Measurements from ENCODE around the gene TMEM131L. TPM values are rescaled to one million over a fixed set of nuclear protein-coding genes. Genes with fewer than 3 reads are reported as not detected.
"Not testable (repeated sequence)": the region's sequence is repeated elsewhere in the genome, so short reads cannot be mapped to it uniquely, and the experiment has no call there.

Gene TMEM131L
- total and polyA plus RNA-seq, 5 donors = 4.6 to 13.3 (median 10.0) TPM

DNA sequence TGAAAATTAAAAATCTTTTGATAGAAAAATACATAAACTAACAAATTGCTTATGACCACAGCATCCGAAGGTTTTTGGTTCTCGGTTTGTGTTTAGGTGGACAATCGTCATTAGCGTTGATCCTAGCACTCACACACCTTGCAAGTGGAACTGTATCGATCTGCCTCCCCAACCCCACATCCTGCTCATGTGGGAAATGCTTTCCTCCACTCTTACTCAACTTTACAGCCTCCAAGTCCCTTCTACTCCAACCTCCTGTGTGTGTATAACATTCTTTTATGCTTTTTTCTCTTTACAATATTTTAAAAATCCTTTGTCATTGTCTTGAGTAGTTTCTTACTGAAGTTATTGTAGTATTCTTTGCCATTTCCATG lies 15.6 kb upstream of the TMEM131L start:
- intact Hi-C loops (cut with DNase I) = loop anchor here in 1 of 4 donors (10.0 kb wide), 1 partner anchor 106 kb away; the partner anchor contains the start of gene MND1
- Histone ChIP-seq H3K4me1 (ENCODE audit: control insufficient read depth, insufficient read depth, low read length) (no peaks in the 10 kb centered on the region), H3K27ac (ENCODE audit: low read length) (no peak overlapping the region), H3K9me3 (ENCODE audit: control insufficient read depth, low read length) (no peaks in the 10 kb centered on the region), H3K4me3 (ENCODE audit: low read length) (no peak overlapping the region), H3K27me3 (ENCODE audit: control insufficient read depth, insufficient read depth) (no peaks in the 10 kb centered on the region)
- no peak for DNase-seq
- WGBS = 78% methylated on average over 5 of the region's 5 CpGs
- no peak for ATAC-seq

DNA sequence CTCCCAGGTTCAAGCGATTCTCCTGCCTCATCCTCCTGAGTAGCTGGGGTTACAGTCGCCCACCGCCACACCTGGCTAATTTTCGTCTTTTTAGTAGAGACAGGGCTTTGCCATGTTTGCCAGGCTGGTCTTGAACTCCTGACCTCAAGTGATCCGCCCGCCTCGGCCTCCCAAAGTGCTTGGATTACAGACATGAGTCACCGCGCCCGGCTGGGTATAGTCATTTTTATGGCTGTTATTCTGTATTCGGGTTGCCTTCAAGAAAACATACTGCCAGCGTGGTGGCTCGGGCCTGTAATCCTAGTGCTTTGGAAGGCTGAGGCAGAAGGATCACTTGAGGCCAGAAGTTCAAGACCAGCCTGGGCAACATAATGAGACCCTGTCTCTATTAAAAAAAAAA lies 15.0 kb upstream of the TMEM131L start:
- WGBS = 98% methylated on average over 13 of the region's 13 CpGs
- H3K27ac ChIP-seq (ENCODE audit: low read length); H3K9me3 ChIP-seq (ENCODE audit: control insufficient read depth, low read length); ATAC-seq; H3K4me3 ChIP-seq (ENCODE audit: low read length); H3K27me3 ChIP-seq (ENCODE audit: control insufficient read depth, insufficient read depth); H3K4me1 ChIP-seq (ENCODE audit: control insufficient read depth, insufficient read depth, low read length); DNase-seq: not testable (repeated sequence)
- intact Hi-C loops (cut with DNase I) = loop anchor here in 1 of 4 donors (10.0 kb wide), 1 partner anchor 106 kb away; the partner anchor contains the start of gene MND1

DNA sequence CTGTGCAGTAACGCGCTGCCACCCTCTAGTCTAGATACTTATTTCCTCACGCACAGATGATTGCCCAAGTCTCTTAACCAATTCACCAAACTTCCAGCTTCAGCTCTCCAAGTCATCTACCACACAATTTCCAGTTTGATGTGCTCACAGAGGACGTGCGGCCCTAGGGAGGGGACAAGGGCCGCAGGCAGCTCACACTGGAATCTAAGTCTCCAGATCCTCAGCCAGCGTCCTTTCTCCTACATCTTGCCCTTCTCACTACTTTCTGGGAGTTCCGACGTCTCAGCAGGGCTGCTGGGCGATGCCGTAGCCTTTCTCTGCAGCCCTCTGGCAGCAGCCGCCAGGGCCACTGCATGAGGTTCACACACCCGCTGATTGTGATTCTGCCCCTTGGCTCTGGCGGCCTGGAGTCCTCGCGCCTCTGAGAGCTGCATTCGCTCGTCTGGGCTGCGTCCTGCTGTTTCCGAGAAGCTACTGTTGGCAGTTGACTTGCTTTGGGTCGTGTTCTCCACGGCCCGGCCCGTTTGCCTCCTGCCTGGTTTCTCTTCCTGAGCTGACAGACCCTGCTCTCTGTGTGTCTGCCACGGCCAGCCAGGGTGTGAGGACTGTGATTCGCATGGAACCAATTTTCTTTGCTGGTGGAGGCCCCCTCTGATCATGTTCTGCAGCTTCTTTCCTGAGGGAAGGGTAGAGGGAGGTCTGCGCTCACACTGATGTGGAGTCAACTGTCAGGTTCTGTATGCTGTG lies 14.1 kb upstream of the TMEM131L start:
- intact Hi-C loops (cut with DNase I) = loop anchor here in 1 of 4 donors (10.0 kb wide), 1 partner anchor 107 kb away; the partner anchor contains the start of gene MND1
- 75% methylated on average over 27 of the region's 27 CpGs for WGBS

DNA sequence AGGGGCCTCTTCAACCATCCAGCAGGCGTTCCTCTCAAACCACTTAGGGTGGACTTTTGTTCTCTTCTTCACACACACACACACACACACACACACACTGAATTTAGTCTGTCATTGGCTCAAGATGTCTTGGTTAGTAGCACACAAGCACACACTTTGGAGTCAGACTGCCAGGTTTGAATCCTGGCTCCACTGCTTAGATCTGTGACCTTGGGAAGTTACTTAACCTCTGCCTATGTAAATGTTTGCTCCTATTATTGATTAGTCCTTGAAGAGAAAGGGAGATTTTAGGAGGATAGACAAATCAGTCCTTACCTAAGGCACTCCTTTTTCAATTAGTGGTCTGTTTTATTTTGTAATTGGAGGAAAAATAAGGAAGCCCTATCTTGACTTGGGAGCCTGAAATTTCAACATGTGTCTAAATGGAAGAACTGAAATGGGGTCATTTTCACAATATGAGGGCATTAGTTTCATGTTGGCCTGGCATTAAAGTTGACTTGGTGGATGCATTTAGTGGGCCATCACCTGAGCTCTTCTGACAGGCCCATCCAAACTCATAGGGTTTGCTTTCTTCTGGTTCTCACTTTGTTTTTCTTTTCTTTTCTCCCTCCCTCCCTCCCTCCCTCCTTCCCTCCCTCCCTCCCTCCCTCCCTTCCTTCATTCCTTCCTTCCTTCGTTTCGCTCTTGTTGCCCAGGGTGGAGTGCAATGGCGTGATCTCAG lies 13.3 kb upstream of the TMEM131L start:
- intact Hi-C loops (cut with DNase I) = loop anchor here in 1 of 4 donors (10.0 kb wide), 1 partner anchor 108 kb away; the partner anchor contains the start of gene MND1
- H3K9me3 ChIP-seq (ENCODE audit: control insufficient read depth, low read length) = no peaks in the 10 kb centered on the region
- no peak overlapping the region for H3K27ac ChIP-seq (ENCODE audit: low read length)
- no peaks in the 10 kb centered on the region for H3K4me1 ChIP-seq (ENCODE audit: control insufficient read depth, insufficient read depth, low read length)
- 80% methylated on average over 4 of the region's 4 CpGs for WGBS
- DNase-seq (no peak), ATAC-seq (no peak)
- no peak overlapping the region for H3K4me3 ChIP-seq (ENCODE audit: low read length)
- no peaks in the 10 kb centered on the region for H3K27me3 ChIP-seq (ENCODE audit: control insufficient read depth, insufficient read depth)

More for the DNA sequence above, 14.1 kb upstream of the TMEM131L start:
- ATAC-seq (peak; percentile 74 to 75), DNase-seq (peak; percentile 46 to 85 (median 79))
- no peaks in the 10 kb centered on the region for H3K27me3 ChIP-seq (ENCODE audit: control insufficient read depth, insufficient read depth)
- H3K4me3 ChIP-seq (ENCODE audit: low read length) = no peak overlapping the region
- no peaks in the 10 kb centered on the region for H3K9me3 ChIP-seq (ENCODE audit: control insufficient read depth, low read length)
- H3K27ac ChIP-seq (ENCODE audit: low read length) = no peak overlapping the region
- no peaks in the 10 kb centered on the region for H3K4me1 ChIP-seq (ENCODE audit: control insufficient read depth, insufficient read depth, low read length)

DNA sequence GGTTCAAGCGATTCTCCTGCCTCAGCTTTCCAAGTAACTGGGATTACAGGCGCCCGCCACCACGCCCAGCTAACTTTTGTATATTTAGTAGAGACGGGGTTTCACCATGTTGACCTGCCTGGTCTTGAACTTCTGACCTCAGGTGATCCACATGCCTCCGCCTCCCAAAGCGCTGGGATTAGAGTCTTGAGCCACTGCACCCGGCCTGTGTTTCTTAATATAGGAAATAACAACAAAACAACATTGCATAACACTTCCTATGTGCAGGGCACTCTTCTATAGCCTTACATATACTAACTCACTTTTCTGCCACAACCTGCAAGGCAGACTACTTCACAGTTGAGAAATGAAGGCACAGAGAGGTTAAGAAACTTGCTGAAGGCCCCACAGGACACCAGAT lies 12.8 kb upstream of the TMEM131L start:
- ATAC-seq (no peak), DNase-seq (no peak)
- intact Hi-C loops (cut with DNase I) = loop anchor here in 1 of 4 donors (10.0 kb wide), 1 partner anchor 109 kb away; the partner anchor contains the start of gene MND1
- Histone ChIP-seq H3K9me3 (ENCODE audit: control insufficient read depth, low read length) (no peaks in the 10 kb centered on the region), H3K4me3 (ENCODE audit: low read length) (no peak overlapping the region), H3K27me3 (ENCODE audit: control insufficient read depth, insufficient read depth) (no peaks in the 10 kb centered on the region), H3K27ac (ENCODE audit: low read length) (no peak overlapping the region), H3K4me1 (ENCODE audit: control insufficient read depth, insufficient read depth, low read length) (no peaks in the 10 kb centered on the region)
- 95% methylated on average over 8 of the region's 8 CpGs for WGBS

DNA sequence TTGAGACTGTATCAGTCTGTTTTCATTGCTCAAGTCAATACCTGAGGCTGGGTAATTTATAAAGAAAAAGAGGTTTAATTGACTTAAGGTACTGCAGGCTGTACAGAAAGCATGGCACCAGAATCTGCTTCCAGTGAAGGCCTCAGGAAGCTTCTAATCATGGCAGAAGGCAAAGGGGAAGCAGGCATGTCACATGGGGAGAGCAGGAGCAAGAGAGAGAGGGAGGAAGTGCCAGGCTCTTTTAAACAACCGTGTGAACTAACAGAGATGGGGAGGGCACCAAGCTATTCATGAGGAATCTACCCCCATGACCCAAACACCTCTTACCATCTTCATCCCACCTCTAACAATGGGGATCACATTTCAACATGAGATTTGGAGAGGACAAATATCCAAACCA lies 7.2 kb upstream of the TMEM131L start:
- H3K4me1 ChIP-seq (ENCODE audit: control insufficient read depth, insufficient read depth, low read length) = no peaks in the 10 kb centered on the region
- DNase-seq (no peak), ATAC-seq (no peak)
- H3K9me3 ChIP-seq (ENCODE audit: control insufficient read depth, low read length) = no peaks in the 10 kb centered on the region
- no peak overlapping the region for H3K27ac ChIP-seq (ENCODE audit: low read length)
- intact Hi-C loops (cut with DNase I) = loop anchor here in 1 of 4 donors (10.0 kb wide), 1 partner anchor 114 kb away; the partner anchor contains the start of gene MND1
- H3K27me3 ChIP-seq (ENCODE audit: control insufficient read depth, insufficient read depth) = no peaks in the 10 kb centered on the region
- 35% methylated on average over 1 of the region's 1 CpG for WGBS
- H3K4me3 ChIP-seq (ENCODE audit: low read length) = no peak overlapping the region

DNA sequence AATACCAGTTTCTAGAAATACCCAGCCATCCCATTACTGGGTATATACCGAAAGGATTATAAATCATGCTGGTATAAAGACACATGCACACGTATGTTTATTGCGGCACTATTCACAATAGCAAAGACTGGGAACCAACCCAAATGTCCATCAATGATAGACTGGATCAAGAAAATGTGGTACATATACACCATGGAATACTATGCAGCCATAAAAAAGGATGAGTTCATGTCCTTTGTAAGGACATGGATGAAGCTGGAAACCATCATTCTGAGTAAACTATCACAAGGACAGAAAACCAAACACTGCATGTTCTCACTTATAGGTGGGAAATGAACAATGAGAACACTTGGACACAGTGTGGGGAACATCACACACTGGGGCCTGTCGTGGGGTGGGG lies 4.6 kb upstream of the TMEM131L start:
- not testable (repeated sequence) for H3K9me3 ChIP-seq (ENCODE audit: control insufficient read depth, low read length); ATAC-seq; H3K4me1 ChIP-seq (ENCODE audit: control insufficient read depth, insufficient read depth, low read length); DNase-seq; H3K27ac ChIP-seq (ENCODE audit: low read length); H3K27me3 ChIP-seq (ENCODE audit: control insufficient read depth, insufficient read depth); H3K4me3 ChIP-seq (ENCODE audit: low read length)
- intact Hi-C loops (cut with DNase I) = loop anchor here (10.0 kb wide), 2 partner anchors 113 to 117 kb away; partner anchors contain the start of gene MND1 (in 1 of the 4)
- 96% methylated on average over 4 of the region's 4 CpGs for WGBS

DNA sequence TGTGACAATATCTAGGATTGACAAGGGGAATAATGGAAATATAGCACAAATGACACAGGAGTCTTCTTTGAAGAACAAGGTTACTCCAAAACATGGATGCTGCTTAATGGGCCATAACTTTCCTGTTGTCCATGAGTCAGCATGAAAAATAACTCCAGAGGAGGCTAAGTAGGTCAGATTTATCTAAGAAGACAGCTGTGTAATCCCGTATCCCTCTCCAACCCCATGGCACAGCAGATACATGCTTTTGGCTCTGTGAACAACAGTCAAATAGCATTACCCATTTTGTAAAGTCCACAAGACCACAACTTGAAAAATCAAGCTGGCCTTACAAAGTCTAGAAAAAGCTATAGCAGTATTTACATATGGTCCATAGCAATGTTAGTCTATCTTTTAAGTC lies 2.1 kb upstream of the TMEM131L start:
- intact Hi-C loops (cut with DNase I) = loop anchor here (10.0 kb wide), 2 partner anchors 111 to 119 kb away; partner anchors contain the start of gene MND1 (in 1 of the 4)
- 35% methylated on average over 1 of the region's 1 CpG for WGBS
- Histone ChIP-seq H3K27ac (ENCODE audit: low read length) (no peak overlapping the region), H3K27me3 (ENCODE audit: control insufficient read depth, insufficient read depth) (no peaks in the 10 kb centered on the region), H3K4me1 (ENCODE audit: control insufficient read depth, insufficient read depth, low read length) (peaks cover 4% of the 10 kb centered on the region), H3K9me3 (ENCODE audit: control insufficient read depth, low read length) (no peaks in the 10 kb centered on the region), H3K4me3 (ENCODE audit: low read length) (no peak overlapping the region)
- DNase-seq = no peak
- ATAC-seq = no peak

DNA sequence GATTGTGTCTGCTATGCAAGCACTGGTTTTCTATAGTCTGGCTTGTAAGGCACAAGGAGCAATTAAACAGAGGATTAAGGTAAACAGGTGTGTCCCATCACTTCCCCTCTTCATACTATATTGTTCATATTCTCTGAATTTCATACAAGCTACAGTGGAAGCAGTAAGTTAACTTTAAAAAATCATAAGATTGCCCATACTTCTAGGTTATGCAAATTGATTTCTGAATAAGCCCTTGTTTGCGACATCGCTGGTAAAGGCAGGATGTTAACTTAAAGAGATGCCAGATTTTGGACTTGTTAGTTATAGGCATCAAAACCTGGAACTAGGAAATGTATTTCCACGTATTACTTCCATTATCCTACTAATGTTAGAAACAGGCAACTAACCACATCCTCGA lies 1.0 kb upstream of the TMEM131L start:
- Histone ChIP-seq H3K4me1 (ENCODE audit: control insufficient read depth, insufficient read depth, low read length) (peaks cover 4% of the 10 kb centered on the region), H3K4me3 (ENCODE audit: low read length) (no peak overlapping the region), H3K27me3 (ENCODE audit: control insufficient read depth, insufficient read depth) (no peaks in the 10 kb centered on the region), H3K9me3 (ENCODE audit: control insufficient read depth, low read length) (no peaks in the 10 kb centered on the region), H3K27ac (ENCODE audit: low read length) (no peak overlapping the region)
- WGBS = 45% methylated on average over 4 of the region's 4 CpGs
- intact Hi-C loops (cut with DNase I) = loop anchor here (10.0 kb wide), 2 partner anchors 110 to 120 kb away; partner anchors contain the start of gene MND1 (in 1 of the 4)
- DNase-seq = no peak
- ATAC-seq = no peak

DNA sequence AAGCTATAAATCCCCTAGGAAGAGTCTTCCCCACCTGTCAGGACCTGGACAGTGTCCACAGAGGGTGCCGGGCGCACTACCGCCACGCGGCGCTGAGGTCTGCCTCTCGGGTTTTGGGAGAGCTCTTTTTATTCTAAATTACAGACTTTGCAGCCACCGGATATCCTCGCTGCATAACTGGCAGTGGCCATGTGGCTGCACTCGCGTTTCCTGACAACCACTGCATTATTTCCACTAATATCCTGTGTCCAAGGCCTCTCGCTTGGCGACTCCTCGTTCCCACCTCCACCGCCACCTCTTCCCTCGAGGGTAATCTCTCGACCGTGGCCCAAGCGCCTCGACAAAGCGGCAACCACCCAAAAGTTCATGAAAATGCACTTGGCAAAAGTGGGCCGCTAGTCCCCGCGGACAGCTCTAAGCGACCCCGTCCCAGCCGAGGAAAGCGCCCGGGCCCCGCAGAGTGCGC lies 512 bp upstream of the TMEM131L start:
- no peaks in the 10 kb centered on the region for H3K27me3 ChIP-seq (ENCODE audit: control insufficient read depth, insufficient read depth)
- peak overlapping the region; percentile 62 for H3K27ac ChIP-seq (ENCODE audit: low read length)
- ATAC-seq = peak; percentile 64 to 73
- peak overlapping the region; percentile 75 for H3K4me3 ChIP-seq (ENCODE audit: low read length)
- intact Hi-C loops (cut with DNase I) = loop anchor here (10.0 kb wide), 2 partner anchors 109 to 121 kb away; partner anchors contain the start of gene MND1 (in 1 of the 4)
- H3K9me3 ChIP-seq (ENCODE audit: control insufficient read depth, low read length) = no peaks in the 10 kb centered on the region
- H3K4me1 ChIP-seq (ENCODE audit: control insufficient read depth, insufficient read depth, low read length) = peaks cover 4% of the 10 kb centered on the region
- peak; percentile 47 to 81 (median 76) for DNase-seq
- under 1% methylated on average over 31 of the region's 31 CpGs for WGBS

Data from right cardiac atrium (tissue), 5 donors.